Kasumi-1 (cell line): ENCODE measurements around the gene CEP72.
"Not testable (repeated sequence)": the region's sequence is repeated elsewhere in the genome, so short reads cannot be mapped to it uniquely, and the experiment has no call there.

ENCODE experiments used
- DNase-seq, 2 experiments: peaks; one replicate each; lab custom pipeline; 2025; lab: John Stamatoyannopoulos, UW

CEP72 gene

DNA sequence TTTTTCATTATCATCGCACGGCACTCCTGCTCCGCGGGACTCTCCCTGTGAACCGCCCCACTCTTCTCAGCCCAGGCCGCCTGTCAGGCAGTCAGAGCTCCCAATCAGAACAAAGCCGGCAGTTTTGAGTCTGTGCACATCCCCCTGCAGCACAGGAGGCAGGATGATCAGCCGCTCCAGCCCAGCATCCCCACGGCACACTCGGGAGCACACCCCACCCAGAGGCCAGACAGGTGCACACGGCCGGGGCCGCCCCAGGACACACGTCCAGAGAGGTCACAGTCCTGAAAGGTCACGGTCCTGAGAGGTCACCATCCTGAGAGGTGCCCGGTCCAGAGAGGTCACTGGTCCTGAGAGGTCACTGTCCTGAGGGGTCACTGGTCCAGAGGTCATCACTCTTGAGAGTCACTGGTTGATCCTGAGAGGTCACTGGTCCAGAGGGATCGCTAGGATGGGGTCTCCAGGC is 72.6 kb downstream of the CEP72 start:
- no peak for DNase-seq

DNA sequence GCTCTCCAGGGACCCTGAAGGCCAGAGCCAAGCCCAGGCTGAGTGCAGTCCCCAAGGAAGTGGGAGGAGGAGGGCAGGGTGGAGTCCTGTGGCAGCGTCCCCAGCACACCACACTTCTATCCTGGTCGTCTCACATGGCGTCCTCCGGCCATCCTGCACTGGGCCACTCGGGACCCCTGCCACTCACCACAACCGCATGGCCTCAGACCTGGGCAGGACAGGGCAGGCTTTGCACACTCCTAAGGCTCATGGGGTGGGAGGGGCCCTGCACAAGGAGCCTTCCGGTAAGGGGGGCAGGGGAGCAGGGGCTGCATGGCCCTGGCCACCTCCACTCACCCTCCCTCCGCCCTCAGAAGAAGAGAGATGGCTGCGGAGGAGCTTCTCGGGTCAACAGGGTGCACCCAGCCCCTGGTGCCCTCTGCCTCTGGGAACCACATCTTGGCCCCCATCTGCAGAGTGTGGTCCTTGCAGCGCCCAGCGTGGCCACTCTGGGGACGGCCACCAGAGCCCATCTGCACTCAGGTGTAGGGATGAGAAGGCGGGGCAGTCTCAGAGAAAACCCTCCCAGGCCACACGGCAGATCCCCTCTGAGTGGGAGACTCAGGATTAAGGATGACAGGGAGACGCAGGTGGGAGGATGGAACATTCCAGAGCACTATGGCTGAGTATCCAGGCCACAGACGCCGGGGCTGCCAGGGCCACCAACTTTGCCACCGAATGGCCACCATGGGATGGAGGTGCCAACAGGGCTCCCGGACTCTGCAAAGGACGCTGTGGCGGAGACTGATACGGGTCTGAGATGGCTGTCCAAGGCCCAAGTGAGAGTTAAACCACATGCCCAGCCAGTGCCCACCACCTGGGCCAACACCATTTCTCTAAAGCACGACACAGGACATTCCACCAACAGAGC is 73.4 kb downstream of the CEP72 start:
- no peak for DNase-seq

DNA sequence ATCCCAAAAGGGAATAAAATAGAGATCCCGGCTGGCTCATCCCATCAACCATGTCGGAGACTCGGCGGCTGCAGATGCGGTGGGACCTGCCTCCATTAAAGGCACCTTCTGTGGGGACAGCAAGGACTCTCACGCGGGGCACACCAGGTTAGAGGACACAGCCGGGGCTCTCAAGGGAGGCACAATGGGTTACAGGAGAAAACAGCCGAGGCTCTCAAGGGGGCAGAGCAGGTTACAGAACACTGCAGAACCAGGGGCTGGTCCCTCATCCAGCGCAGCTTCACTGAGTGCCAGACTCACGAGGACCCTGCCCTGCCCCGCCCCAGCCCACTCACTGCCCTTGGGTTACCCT is 74.0 kb downstream of the CEP72 start:
- DNase-seq: not testable (repeated sequence)

DNA sequence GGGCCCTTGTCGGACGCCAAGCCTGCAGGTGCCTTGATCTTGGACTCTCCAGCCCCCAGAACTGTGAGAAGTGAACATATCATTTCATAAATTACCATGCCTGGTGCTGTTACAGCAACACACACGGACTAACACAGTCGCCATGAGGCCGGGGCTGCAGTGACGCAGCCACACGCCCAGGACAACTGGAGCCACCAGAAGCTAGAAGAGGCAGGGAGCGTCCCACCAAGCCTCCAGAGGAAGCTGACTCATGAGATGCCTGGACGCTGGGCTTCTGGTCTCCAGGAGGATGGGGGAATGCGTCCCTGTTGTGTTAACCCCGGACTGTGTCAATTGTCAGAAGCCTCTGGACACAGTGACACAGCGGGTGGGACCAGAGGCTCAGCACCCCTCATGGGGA is 74.8 kb downstream of the CEP72 start:
- DNase-seq: not testable (repeated sequence)

DNA sequence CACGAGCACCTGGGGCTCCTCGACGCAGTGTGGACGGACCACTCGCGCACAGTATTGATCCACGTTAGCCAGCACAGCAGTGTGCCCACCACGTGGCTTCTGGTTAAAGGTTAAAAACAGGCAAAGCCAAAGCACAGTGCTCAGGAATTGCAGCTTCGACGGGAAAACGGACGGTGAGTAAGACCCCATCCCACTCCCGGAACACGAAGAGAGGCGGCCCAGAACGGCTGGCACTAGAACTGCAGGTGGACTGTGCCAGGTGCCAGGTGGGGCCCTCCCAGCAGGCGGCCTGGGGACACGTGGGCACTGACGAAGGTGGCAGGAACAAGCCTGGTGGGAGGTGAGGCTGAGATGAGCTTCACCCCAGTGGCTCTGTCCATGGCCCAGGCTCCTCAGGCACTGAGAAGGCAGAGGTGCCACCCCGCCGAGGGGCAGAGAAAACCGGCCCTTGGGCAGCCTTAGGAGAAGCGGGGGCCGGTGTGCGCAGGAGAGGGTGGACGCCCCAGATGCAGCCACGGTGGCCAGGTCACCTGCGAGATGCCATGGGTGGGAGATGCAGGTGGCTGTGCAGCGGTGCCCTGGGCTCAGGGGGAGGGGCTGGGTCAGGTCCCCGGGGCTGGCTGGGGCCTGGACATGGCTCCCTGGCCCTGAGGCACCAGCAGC is 76.3 kb downstream of the CEP72 start:
- not testable (repeated sequence) for DNase-seq

DNA sequence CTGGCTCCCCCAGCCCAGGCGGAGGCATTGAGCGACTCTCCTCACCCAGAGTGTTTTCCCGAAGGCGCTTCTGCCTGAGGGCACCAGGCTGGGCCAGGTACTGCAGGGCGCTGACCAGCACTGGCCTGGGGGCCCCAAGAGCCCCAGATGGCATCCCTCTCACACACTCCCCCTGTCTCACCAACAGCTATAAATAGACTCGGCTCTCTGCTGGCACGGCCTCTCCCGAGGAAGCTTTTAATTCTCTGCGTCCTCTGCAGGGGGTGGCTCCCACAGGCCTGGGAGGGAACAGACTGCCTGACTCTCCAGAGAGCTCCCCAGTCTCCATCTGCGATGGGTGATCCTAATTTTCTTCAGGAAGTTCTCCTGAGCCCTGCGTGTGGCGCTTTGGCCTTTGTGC is 78.2 kb downstream of the CEP72 start:
- not testable (repeated sequence) for DNase-seq

DNA sequence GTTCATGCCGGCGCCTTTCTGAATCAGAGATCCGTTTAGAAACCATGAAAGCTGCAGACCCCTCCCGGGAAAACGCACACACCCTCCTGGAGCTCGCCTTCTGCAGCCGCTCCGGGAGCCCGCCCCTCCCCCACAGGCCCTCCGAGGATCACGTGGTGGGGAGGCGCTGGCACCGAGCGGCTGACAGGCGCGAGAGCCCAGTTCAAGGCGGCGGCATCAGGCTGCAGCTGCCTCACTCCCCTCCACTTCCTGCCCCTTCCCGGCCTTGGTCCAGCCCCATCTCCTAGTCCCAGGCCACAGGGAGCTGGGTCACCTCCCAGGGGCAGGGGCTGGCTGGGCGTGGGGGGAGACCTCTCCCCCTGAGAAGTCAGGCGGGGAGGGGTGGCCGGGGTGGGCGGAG is 78.9 kb downstream of the CEP72 start:
- DNase-seq: not testable (repeated sequence)

DNA sequence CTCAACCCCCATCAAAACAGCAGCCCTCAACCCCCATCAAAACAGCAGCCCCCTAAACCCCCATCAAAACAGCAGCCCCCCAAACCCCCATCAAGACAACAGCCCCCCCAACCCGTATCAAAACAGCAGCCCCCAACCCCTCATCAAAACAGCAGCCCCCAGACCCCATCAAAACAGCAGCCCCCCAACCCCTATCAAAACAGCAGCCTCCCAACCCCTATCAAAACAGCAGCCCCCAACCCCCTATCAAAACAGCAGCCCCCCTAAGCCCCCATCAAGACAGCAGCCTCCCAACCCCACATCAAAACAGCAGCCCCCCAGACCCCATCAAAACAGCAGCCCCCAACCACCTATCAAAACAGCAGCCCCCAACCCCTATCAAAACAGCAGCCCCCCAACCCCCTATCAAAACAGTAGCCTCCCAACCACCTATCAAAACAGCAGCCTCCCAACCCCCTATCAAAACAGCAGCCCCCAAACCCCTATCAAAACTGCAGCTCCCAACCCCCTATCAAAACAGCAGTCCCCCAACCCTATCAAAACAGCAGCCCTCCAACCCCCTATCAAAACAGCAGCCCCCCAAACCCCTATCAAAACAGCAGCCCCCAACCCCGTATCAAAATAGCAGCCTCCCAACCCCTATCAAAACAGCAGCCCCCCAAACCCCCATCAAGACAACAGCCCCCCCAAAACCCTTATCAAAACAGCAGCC is 79.8 kb downstream of the CEP72 start:
- DNase-seq: no peak

DNA sequence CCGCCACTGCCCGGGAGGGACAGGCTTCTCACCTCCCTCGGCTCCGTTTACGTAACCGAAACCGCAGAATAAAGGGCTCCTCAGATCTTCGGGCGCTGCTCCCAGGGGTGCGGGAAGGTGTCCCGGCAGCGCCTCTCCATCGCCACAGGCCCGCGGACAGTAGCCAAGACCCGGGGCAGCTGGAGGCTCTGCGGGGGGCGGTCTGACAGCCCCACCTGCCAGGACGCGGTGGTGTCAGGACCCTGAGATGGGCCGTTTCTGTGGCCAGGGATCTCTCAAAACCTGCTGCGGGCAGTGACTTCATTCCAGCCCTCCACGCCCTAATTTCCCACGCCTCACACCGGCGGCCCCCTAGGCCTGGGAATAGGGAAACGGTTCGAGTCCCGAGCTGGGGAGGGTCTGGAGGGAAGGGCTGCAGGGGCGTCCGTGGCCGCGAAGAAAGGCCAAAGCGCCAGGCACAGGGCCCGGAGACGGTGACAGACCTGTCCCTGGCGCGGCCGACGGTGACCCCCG is 80.4 kb downstream of the CEP72 start:
- DNase-seq: not testable (repeated sequence)

DNA sequence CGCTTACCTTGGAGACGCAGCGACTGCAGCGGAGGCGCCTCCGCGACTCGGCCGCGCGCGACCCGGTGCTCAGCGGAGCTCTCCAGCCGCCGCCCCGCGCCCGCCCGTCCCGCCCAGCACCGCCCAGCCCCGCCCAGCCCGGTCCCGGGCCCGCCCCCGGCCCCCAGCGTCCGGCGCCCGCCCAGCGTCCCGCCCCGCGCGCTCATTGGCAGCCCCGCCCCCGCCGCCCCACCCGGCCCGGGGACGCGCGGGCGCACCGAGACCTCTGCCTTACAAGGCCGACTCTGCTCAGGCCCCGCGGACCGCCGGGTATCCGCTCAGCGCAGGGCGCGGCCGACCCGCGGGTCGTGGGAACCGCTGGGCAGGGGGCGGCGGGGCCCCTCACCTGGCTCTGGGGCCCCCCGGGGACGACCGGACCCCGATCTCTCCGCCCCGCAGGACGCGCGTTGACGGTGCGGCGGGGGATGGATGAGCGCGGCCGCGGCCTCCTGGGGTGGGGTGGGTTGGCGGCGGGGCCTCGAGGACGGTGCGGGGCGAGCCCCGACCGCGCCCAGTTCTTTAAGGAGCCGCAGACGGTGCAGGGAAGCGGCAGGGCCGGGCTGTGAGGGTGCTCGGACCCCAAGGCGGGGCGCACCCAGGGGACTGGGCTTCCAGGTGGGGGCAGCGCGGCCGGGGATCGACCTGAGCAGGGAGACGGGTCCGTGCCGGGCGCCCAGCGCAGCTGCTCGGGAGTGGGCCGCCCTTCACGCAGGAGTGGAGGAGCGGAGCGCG is 81.3 kb downstream of the CEP72 start, which contains the start of gene TPPP:
TPPP (minus strand) TSS at position 82 of the 771 bp plus-strand sequence. CDS start 15,292 bp downstream, outside the sequence.
- not testable (repeated sequence) for DNase-seq

DNA sequence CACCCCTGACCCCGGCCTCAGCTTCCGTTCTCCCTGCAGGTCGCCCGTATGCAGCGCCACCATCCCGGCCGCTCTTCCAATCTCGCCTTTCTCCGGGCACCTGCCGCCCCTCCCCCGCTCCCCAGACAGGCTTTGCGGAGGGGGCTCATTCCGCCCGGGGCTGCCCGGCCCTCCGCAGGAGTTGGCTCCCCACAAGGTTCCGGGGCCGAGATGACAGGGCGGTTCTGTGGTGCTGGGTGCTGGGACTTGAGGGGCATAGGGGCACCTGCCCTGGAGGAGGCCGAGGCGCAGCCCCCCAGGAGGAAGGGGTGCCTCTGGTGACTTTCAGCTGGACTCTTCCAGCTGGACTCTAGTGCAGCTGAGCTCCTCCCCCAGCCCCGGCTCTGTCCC is 81.9 kb downstream of the CEP72 start:
- DNase-seq: not testable (repeated sequence)

DNA sequence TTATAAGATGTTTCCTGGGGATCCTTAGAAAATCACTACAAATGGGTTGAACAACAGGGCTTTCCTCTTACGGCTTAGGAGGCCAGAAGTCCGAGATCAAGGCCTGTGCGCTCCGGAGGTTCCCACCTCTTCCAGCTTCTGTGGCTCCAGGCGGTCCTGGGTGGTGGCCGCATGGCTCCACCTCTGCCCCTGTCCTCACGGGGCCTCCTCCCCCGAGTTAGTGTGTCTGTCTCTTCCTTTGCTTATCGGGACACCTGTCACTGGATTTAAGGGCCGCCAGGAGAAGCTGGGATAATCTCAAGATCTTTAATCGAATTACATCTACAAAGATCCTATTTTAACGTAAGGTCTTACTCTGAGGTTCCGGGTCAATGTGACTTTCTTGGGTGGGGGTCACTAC is 83.3 kb downstream of the CEP72 start:
- DNase-seq: not testable (repeated sequence)

DNA sequence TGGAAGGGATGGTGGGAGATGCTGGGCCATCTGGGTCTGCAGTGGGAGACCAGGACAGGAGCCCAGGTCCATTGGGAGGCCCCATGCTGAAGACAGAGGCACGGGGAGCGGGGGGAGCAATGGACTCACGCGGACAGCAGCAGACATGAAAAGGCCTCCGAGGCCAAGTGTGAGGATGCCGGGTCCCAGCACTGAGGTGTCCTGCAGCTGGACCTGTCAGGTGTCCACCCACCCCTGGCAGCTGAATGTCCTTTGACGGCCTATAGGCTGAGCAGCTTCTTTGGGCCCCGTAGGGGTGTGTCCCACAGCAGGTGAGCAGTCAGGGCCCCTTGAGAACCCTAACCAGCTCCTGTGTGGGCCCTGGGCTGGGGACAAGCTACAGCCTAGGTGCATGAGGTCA is 84.1 kb downstream of the CEP72 start:
- not testable (repeated sequence) for DNase-seq

DNA sequence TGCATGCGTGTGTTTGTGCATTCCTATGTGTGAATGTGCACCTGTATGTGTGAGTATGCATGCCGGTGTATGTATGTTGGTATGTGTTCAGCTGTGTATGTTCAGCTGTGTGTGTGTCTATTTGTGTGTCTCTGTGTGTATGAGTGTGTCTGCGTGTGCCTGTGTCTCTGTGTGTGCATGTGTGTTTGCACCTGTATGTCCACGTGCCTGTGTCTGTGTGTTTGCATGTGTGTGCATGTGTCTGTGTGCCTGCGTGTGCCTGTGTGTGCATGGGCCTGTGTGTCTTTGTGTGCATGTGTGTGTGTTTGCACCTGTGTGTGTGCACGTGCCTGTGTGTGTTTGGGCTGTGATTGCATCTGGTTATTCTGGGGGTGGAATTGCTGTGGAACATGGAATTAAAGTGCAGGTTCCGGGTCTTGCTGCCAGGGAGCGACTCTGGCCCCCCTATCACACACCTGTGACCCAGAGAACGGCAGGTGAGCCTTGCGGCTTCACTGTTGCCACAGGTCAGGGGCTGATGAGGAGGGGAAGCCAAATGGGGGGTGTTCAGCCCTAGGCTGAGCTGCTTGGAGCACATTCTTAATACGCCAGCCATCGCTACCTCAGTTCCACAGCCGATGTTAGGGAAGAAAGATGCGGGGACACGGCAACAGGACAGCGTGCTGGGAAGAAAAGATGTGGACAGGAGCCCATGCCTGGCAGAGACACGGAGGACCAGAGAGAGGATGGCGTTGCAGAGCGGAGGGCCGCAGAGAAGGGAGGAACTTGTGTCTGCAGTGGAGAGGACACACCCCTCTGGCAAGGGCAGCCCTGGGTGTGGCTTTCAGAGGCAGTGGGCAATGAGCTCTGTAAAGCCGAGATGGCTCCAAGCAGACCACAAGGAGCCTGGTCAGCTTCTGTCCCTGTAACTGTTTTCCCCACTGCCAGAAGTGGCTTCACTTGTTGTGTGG is 84.9 kb downstream of the CEP72 start:
- DNase-seq: not testable (repeated sequence)
